T follicular helper cell (primary cell): Measurements from ENCODE around the gene OR7G3.

Experiments used
- DNase-seq: peaks from one replicate; pipeline ENCODE4 v3.0.0-alpha.2; 2020; ENCODE audit warnings: low read depth

Gene OR7G3

GRCh38 chr19:9107375-9107774 lies 19.4 kb downstream of the OR7G3 start, which contains the start of gene OR7G2:
TSS of gene OR7G2 (minus strand) at chr19:9107475. CDS start at chr19:9103243, 4,232 bp downstream.
- DNase-seq, result no peak

DNA sequence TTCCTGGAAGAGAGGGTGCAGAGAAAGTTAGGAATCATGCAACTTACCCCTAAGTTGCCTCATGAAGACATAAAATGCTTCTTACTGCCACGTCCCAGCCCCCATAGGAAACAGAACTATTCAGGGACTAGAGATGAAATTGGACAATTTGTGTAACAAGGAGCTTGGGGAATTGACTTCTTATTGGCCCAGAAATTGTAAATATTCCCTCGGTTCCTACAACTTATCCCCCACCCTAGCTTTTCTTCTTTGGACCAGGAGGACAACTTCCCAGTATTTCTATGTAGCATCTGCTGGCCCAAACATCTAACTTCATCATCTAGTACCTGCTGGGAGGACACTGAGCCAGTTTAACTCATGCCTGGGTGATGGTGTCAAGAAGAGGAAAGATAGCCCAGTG lies 40.0 kb downstream of the OR7G3 start, which contains the start of gene OR1M1:
Gene OR1M1 (plus strand): TSS at position 301 of the 400 bp plus-strand sequence. CDS start 6,184 bp downstream, outside the sequence.
- DNase-seq, result no peak

DNA sequence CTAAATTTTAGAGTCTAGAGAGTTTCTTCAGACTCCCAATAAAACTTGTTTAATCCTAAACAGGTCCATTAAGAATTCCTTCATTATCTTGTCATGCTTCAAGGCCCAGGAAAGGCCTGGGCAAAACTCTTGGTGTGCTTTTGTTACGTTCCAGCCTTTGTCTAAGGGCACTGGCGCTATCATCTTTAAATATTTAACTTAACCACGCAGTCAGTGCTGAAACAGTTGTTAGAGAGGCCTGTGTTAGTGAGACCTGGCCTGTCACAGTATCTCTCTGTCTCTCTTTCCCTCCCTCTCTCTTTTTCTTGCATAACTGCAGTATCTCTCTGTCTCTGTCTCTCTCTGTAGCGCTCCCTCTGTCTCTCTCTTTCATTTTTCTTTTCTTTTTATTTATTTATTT lies 48.1 kb downstream of the OR7G3 start:
- DNase-seq, result no peak

GRCh38 chr19:9076901-9077300 lies 49.8 kb downstream of the OR7G3 start:
- DNase-seq, result no peak
